Measurements from ENCODE around the gene PRAMEF33.
A peak's percentile ranks its signal among the peaks of the same experiment; 100 is the strongest.
"Not testable (repeated sequence)": the region's sequence is repeated elsewhere in the genome, so short reads cannot be mapped to it uniquely, and the experiment has no call there.

Gene PRAMEF33

GRCh38 chr1:13303239-13303638, at the start of gene PRAMEF33:
Gene PRAMEF33, plus strand, starts transcription at chr1:13303539. Its CDS starts 2,416 bp downstream, at chr1:13305955.
- DNase-seq (ENCODE audit: extremely low read depth, low read depth) = not testable (repeated sequence)

GRCh38 chr1:13253898-13254297, 49.4 kb upstream of the PRAMEF33 start, which contains the start of gene PRAMEF5:
Gene PRAMEF5, plus strand, starts transcription at chr1:13254198. Its CDS starts 5,071 bp downstream, at chr1:13259269.
- not testable (repeated sequence) for DNase-seq (ENCODE audit: extremely low read depth, low read depth)

- DNase-seq (ENCODE audit: extremely low read depth, low read depth) = not testable (repeated sequence)
Observed at GRCh38 chr1:13265124-13265523, 38.2 kb upstream of the PRAMEF33 start.

- not testable (repeated sequence) for DNase-seq (ENCODE audit: extremely low read depth, low read depth)
Observed at GRCh38 chr1:13277016-13277415, 26.3 kb upstream of the PRAMEF33 start.

GRCh38 chr1:13279617-13280016, 23.7 kb upstream of the PRAMEF33 start:
- DNase-seq (ENCODE audit: extremely low read depth, low read depth) = not testable (repeated sequence)

- DNase-seq (ENCODE audit: extremely low read depth, low read depth) = not testable (repeated sequence)
Observed at GRCh38 chr1:13285037-13285436, 18.3 kb upstream of the PRAMEF33 start, which contains the start of gene PRAMEF8. Gene PRAMEF8, minus strand, starts transcription at chr1:13285137. Its CDS starts 1,046 bp downstream, at chr1:13284091.

GRCh38 chr1:13289030-13289429, 14.3 kb upstream of the PRAMEF33 start:
- not testable (repeated sequence) for DNase-seq (ENCODE audit: extremely low read depth, low read depth)

GRCh38 chr1:13297216-13297931, 6.0 kb upstream of the PRAMEF33 start:
- DNase-seq (ENCODE audit: extremely low read depth, low read depth) = not testable (repeated sequence)

- DNase-seq (ENCODE audit: extremely low read depth, low read depth) = not testable (repeated sequence)
Observed at GRCh38 chr1:13298699-13299098, 4.6 kb upstream of the PRAMEF33 start.

- not testable (repeated sequence) for DNase-seq (ENCODE audit: extremely low read depth, low read depth)
Observed at GRCh38 chr1:13302197-13302596, 1.1 kb upstream of the PRAMEF33 start.

GRCh38 chr1:13315281-13315680, 11.9 kb downstream of the PRAMEF33 start, which contains the start of gene PRAMEF15:
Gene PRAMEF15, plus strand, starts transcription at chr1:13315581. Its CDS starts 2,827 bp downstream, at chr1:13318408.
- not testable (repeated sequence) for DNase-seq (ENCODE audit: extremely low read depth, low read depth)

- not testable (repeated sequence) for DNase-seq (ENCODE audit: extremely low read depth, low read depth)
Observed at GRCh38 chr1:13342496-13342895, 39.2 kb downstream of the PRAMEF33 start.

- not testable (repeated sequence) for DNase-seq (ENCODE audit: extremely low read depth, low read depth)
Observed at GRCh38 chr1:13347034-13347433, 43.7 kb downstream of the PRAMEF33 start, which contains the start of gene PRAMEF14. Gene PRAMEF14, minus strand, starts transcription at chr1:13347134. Its CDS starts 1,820 bp downstream, at chr1:13345314.

- DNase-seq (ENCODE audit: extremely low read depth, low read depth) = not testable (repeated sequence)
Observed at GRCh38 chr1:13353476-13353875, 50.1 kb downstream of the PRAMEF33 start.

- DNase-seq (ENCODE audit: extremely low read depth, low read depth) = not testable (repeated sequence)
Observed at GRCh38 chr1:13354475-13354874, 51.1 kb downstream of the PRAMEF33 start.

GRCh38 chr1:13356774-13357173, 53.4 kb downstream of the PRAMEF33 start:
- peak; percentile 0 for DNase-seq (ENCODE audit: extremely low read depth, low read depth)
- peak; percentile 27 for TF ChIP-seq CTCF (IDR thresholded peaks at IDR 0.05; ENCODE audit: low read depth, low read length)

Measured in AG09319 (cell line).